Left colon (tissue), 2 donors: Measurements from ENCODE around the gene GLDC. TPM values are rescaled to one million over a fixed set of nuclear protein-coding genes. Genes with fewer than 3 reads are reported as not detected.
A peak's percentile ranks its signal among the peaks of the same experiment; 100 is the strongest.

Experiments
- ATAC-seq: fragments of 200-7000 bp; cut with Tn5 transposase; one replicate; pipeline ENCODE4 v1.9.1; 2020; ENCODE audit warnings: mild to moderate bottlenecking, moderate library complexity
- DNase-seq, 2 donors: peaks; one replicate each; pipeline ENCODE4 v3.0.0-alpha.2; 2020
- intact Hi-C, 2 donors: fragments of 100-400 bp; cut with DNase I in 1 of 2; cut with micrococcal nuclease in 1 of 2; formaldehyde crosslinking; loops; one replicate each; pipeline versions ENCODE4 v1.11.2 to v1.14.0; 2022; cut with DNase I, micrococcal nuclease
- total RNA-seq, 2 donors: library from RNA; stranded (reverse); fragmentation: NEBNext Ultra II Directional; extraction: Animal tissue kit (Norgen Biotek cat#: 25700); gene quantifications; one replicate each; pipeline ENCODE4 v1.2.1, GENCODE V29; 2021
- donor health status: DM: no; HTN: no; CAD: no.
- donor health status: DM: yes; HTN: yes; CAD: no.

The GLDC gene
- total RNA-seq, 2 donors from 2014 or later, result 0.70 to 2.2 TPM

DNA sequence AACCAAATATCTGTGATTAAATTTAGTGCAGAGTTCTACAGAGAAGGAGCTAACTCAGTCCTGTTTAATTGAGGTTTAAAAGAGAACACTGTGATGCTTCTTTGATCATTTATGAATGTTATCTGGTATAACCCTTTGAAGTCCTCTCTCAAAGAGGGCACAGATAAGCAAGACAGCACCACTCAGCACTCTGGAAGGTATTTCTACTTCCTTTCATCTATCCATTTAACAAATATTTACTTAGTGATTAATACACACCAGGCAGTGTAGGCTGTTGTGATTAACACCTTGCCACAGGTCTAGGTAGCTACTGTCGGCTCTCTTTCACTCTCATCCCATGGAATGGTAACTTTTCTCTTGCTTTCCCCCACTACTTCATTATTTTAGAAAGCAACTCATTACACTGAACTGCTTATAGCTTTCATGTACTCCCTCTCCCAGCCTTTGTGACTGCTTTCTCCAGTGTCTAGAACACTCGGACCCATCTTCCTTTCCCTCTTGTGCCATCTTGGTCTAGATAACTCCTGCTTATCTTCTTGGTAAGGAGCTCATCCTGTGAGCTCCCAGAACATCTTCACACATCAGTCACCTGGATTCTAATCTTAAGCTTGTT, 54.7 kb downstream of the GLDC start:
- intact Hi-C loops, result no loop called here
- DNase-seq (no peak), ATAC-seq (no peak)

DNA sequence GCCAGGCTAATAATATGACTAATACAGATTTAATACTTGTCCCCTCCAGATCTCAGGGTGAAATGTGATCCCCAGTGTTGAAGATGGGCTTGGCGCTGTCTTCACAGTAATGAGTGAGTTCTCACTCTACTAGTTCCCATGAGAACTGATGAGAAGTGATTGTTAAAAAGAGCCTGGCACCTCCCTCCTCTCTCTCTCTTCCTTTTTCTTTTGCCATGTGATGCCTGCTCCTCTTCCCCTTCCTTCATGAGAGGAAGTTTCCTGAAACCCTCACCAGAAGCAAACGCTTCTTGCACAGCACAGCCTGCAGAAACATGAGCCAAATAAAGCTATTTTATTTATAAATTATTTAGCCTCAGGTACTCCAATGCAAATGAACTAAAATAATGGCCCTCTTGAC, 55.2 kb downstream of the GLDC start:
- no peak for ATAC-seq
- intact Hi-C loops, result no loop called here

DNA sequence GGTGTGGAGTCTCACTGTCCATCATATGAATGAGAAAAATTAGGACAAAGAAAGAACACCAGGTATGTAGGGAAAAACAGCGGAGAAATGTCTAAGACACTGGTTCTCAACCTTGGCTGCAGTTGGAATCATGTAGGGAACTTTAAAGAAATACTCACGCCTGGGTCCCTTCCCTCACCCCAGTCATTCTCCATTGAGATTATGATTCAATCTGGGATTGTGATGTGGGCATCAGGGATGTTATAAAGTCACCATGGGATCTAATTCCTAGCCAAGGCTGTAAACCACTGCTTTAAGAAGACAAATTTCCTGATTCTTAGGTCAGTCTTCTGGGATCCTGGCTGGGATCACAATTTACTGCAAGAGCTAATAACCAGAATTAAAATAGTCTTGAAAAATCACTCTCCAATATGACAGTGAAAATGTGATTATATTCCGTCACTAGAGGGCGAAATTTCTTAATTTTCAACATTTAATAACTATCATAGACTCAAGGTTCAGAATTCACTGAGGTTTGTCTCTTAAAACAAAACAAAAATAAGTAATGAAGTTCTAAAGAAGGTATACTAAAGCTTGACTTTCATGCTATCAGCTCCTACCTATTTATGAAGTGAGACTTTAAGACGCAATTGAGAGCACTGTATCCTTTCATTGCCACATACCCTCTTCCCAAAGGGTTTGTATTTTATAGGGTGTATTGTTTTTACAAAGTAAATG, 60.5 kb downstream of the GLDC start:
- ATAC-seq (peak; percentile 54), DNase-seq (no peak)
- intact Hi-C loops, result loop anchor here in 1 of 2 donors (10.0 kb wide), 1 partner anchor 80 kb away; no protein-coding TSS in a partner anchor

More for the DNA sequence above, 55.2 kb downstream of the GLDC start:
- no peak for DNase-seq

DNA sequence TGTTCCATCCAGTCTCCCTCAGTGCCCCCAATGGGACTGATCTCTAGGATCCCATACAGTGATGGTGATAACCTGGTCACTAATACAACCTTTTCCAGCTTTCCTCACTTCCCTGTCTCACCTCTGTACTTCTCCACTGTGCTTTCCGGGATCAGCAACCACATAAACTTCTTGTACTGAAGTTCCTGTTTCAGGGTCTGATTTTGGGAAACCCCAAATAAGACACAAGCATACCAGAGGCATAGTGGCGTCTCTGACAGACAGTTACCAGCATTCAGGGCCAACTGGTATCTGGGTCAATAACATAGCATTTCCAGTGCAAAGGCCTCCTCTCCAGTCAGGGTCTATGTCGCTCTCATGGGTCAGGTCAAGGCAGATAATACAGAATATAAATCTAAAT, 64.3 kb downstream of the GLDC start:
- intact Hi-C loops, result loop anchor here in 1 of 2 donors (10.0 kb wide), 1 partner anchor 84 kb away; no protein-coding TSS in a partner anchor
- DNase-seq, result no peak
- no peak for ATAC-seq

DNA sequence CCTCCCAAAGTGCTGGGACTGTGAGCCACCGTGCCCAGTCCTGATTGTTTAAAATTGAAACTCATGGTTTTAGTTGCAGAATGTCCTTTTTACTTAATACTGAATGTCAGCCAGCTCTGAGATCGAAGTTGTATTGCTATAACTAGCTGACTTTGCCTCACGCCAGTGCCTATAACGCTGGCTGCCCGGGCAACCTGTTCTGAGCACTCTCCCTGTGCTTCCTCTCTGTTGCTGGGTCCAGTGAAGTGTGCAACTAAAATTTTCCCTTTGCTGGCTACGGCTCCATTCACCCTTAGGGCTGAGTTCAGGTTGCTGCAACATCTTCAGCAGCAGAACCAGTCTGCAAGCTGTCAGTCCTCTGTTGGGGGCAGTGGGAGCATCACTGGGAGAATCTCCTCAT, 65.9 kb downstream of the GLDC start:
- DNase-seq (no peak), ATAC-seq (no peak)
- intact Hi-C loops, result loop anchor here in 1 of 2 donors (10.0 kb wide), 1 partner anchor 85 kb away; no protein-coding TSS in a partner anchor

DNA sequence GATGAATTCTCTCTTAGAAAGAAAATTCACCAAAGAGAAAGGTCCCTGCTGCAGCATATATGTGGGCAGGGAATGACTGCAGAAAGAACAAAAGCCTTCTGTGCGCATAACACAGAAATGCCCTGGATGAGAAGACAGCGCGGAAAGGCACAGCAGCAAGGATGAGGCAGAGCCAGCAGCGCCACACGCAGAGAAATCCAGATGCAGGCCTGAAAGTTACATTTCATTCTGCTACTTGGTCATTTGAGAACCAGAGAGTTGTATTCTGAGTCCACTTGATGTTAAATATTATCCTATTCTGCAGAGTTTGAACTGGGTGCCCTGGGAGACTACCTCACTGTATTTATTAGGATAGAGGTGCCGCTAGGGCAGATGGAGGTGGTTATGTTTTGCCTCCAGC, 68.5 kb downstream of the GLDC start:
- intact Hi-C loops, result no loop called here
- ATAC-seq, result no peak
- no peak for DNase-seq

DNA sequence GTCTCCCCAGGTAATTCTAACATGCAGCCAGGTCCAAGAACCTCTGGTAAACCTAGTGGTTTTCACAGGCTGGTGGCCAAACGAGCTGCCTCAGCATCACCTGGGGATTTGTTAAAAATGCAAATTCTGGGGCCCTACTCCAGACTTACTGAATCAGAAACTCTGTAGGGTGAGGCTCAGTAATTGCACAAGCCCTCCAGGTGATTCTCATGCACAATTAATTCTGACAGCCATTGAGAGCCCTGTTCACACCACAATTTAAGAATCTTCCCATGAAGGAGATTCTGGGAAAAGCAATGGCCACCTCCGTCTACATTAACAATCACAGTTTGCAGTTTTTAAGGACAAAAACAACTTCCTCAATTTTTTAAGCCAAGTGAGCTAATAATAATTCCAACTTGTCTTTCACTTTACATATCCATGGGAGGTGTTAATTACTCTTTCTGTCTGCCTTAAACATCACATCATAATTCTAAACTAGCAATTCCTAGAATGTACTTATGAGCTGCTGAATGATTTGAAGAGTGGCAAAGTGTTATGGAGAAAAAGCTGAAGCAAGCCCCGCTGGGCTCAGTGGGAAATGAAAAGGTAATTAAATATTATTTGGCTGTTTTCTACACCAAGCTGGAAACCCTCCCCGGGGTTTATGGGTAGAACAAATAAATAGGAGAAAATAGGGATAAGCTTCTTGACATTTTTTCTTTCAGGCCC, 70.0 kb downstream of the GLDC start:
- intact Hi-C loops, result no loop called here
- no peak for ATAC-seq
- DNase-seq, result no peak

DNA sequence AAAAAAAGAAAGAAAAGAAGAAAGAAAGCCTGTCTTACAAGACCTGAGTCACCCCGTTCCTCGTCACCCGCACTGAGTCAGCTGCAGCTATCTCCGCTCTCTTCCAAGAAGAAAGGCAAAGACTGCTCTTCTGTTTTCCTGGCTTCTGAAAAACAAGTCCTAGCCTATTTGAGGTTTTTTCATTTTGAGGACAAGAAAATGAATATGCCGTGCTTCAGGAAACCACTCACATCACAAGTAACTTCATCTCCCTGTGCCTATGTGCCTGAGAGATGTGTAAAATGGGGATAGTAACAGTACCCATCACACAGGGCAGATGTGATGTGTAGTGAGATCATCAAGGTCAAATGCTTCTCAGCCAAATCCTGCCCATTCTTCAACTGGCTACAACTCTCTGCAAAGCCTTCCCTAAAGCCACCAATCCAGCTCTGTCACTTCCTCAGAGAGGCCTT, 78.4 kb downstream of the GLDC start:
- intact Hi-C loops, result loop anchor here (5.0 to 10.0 kb wide), 2 partner anchors 212 to 215 kb away; no protein-coding TSS in a partner anchor
- ATAC-seq, result no peak
- no peak for DNase-seq

DNA sequence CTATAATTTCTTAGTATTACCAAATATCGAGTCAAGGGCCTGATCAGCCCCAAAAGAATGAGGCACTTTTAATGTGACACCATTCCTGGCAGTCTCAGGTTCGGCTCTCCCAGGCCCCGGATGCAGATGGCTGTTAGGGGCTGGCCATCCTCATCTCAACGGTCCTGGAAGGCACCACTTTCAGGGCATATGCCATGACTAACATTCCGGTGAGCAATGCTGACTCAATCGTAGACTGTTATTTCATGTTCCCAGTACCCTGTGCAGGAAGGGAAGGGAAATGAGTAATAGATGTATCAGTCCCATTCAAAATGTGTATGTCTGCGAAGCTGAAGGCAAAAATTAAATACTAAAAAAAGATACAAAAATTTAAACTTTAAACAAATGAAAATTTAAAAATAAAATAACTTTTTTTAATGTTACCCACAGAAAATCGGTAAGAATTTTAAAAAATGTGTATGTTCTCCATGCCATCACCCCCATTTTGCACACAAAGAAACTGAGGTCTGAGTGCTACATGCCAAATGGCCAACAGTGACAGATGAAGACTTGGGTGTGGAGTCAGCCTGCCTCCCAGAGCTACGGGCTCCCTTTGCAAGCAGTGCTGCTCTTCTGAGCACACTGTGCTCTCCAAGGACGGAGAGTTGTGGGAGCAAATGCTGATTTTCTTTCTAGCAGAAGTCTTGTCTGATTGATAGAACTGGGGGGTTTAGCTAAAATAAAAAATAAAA, 79.0 kb downstream of the GLDC start:
- intact Hi-C loops, result loop anchor here (5.0 to 10.0 kb wide), 2 partner anchors 212 to 214 kb away; no protein-coding TSS in a partner anchor
- no peak for DNase-seq
- no peak for ATAC-seq

DNA sequence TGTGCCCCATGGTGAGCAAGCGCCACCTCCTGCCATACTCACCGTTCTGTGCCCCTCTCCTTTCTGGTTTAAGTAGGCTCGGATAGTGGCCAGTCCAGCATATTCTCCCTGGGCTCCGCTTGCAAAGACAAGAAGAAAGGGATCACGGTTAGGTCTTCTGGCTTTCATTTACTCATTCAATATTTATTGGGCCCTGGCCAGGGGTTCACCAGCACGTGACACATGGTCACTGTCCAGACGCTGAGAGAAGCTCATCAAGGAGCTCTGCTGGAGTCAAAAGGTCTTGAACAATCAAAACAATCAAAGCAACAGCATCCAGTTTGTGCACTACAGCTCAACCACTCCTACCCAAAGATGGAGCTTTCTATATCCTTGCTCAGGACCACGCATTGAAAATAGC, 80.2 kb downstream of the GLDC start:
- intact Hi-C loops, result loop anchor here (5.0 to 10.0 kb wide), 2 partner anchors 211 to 213 kb away; no protein-coding TSS in a partner anchor
- DNase-seq (no peak), ATAC-seq (no peak)

DNA sequence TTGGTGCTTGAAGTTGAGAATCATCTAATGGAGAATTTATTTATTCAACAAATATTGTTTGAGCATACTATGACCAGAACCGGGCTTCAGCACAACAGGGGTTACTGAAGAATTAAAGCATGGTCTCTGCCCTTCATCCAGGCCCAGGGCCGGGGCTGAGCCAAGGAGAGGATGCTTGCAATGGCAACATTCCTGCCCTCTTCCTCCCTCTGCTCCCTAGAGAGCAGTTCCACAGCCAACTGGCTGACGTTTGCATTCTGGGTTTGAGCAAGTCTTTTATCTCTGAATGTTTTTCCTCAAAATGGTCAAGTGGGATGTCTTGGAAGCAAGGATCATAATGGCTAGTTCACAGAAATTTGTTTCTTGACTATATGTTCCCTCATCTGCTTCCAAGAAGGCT, 80.7 kb downstream of the GLDC start:
- no peak for DNase-seq

DNA sequence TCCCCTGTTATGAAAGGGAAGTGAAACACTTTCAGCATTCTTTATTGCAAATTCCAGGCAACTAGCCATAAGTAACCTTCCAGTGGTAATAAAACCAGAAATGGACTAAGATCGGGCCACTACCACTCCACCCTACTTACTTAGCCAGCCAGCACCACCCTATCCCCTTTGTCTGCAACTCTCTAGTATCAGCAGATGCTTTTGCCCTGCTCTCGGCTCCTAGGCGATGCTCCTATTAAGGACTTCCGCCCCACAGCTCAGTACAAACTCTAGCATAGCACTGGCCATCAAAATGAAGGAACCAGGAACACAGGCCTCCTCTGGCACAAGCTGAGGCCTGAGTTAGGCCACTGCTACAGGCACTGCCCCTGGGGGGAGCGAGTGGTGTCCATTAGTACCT, 81.2 kb downstream of the GLDC start:
- ATAC-seq, result peak; percentile 74
- intact Hi-C loops, result loop anchor here in 1 of 2 donors (10.0 kb wide), 1 partner anchor 210 kb away; no protein-coding TSS in a partner anchor
- no peak for DNase-seq

More for the DNA sequence above, 80.7 kb downstream of the GLDC start:
- no peak for ATAC-seq
- intact Hi-C loops, result loop anchor here (5.0 to 10.0 kb wide), 2 partner anchors 210 to 213 kb away; no protein-coding TSS in a partner anchor

DNA sequence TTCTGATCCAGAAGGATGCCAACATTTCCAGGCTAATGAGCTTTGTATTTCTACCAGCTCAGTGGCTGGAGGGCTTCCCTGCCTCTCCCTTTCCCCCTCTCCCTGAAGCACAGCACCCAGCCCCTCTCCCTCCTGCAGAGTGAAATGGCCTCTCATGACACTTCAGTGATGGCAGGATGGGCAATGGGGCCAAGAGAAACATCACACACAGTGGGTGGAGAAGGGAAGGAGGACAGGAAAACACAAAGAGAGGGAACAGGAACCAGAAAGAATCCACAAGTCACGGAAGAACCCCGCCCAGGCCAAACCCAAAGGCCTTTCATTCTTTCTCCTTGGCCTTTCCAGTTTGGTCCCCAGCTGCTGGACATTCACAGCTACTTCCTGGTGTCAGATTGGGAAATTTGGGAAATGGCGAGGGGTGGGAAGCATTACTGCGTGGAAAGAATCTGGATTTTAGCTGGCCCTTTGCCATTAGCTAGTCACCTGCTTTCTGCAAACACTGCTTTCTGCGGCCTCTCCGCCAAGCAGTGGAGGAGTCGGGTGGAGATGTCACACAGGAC, 82.6 kb downstream of the GLDC start:
- intact Hi-C loops, result loop anchor here in 1 of 2 donors (10.0 kb wide), 1 partner anchor 208 kb away; no protein-coding TSS in a partner anchor
- ATAC-seq (no peak), DNase-seq (no peak)

DNA sequence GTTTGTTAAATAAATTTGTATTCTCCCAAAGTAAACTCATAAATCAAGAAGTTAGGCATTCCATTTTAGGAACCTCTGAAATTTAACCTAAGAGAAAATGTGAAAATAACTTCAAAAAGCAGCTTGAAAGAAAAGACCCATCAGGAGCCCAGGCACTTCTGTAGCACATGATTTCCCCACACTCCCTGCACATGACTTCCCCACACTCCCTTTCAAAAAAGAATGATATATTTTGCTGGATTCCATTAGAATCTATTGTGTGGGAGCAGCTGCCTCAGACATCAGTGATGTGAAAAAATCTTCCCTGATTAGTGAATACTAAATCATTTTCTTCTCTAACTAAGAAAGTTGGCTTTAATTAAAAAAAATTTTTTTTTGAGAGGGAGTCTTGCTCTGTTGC, 83.3 kb downstream of the GLDC start:
- ATAC-seq (no peak), DNase-seq (no peak)
- intact Hi-C loops, result loop anchor here in 1 of 2 donors (10.0 kb wide), 1 partner anchor 207 kb away; no protein-coding TSS in a partner anchor

DNA sequence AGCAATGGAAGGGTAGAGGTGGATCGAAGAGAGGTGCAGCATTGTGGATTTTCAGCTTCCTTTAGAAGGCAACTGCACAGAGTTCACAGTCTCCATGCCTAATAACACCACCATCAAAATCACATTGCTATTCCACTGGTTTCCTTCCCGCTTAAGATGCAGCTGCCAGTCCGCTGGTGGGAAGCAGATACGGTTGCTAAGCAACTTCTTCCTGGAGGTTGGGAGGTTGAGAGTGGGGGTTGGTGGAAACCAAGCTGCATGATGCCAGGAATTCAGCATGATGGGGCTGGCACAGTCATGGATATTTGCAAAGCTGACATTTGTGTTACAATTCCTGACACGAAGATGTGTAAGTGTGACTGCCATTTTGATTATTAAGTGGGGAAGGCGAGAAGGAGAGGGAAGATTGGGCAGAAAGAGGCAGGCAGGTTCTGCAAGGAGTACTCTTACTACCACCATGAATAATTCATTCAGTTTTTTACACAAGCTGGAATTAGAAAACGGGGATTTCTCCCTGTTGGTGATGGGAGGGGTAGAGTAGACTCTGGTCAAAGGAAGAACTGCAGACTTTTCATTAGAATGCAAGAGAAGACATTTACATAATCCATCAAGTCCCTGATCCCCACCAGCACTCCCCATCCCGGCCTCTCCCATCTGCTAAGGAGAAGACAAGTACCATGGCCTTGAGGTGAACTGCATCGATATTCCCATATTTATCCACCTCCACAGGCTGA, 87.5 kb downstream of the GLDC start:
- intact Hi-C loops, result no loop called here
- ATAC-seq (no peak), DNase-seq (no peak)

DNA sequence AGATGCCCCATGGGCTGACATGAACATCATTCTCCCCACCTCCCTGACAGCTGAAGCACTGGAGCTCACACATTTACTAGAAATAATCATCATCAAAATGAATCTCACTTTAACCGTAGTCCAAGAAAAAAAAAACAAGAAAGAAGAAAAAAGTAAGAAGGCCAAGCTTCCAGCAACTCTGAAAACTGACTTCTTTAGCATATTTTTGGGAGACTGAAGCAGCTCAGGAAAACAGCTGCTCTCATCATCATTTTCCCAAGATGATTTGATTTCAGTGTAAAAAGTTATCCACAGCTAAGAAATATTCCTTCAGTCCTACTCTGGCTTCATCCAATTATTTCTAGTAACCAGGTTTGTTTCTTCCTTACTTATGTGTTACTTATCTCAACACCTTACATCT, 91.7 kb downstream of the GLDC start:
- ATAC-seq, result no peak
- no peak for DNase-seq
- intact Hi-C loops, result no loop called here

DNA sequence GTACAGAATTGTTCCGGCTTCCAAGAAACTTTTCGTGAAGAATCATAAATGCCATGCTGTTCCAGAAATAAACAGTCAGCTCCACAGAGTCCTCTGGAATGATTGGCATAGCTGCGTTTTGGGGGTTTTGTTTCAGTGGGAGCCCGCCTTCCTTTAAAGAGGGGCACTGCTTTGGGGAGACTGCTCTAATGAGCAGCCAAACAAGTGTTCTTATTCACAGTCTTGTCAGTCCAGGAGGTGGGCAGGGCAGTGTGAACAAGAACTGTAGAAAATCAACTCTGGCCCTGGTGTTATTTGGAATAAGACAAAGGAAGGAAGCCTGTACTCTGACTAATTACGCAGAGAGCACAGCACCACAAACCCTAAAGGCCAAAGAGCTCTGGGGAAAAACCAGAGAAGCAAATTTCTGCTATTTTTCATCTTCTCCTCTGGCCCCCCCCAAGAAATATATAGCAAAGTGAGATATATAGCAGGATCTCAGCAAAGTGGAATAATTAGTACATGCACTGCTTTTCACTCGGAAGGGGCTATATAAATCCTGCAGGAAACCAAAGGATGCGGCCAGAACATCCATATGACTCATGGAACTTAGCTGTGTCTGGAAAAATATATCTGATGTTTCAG, 92.9 kb downstream of the GLDC start:
- intact Hi-C loops, result no loop called here
- no peak for ATAC-seq

More for the DNA sequence above, 92.9 kb downstream of the GLDC start:
- no peak for DNase-seq
